Measurements from ENCODE around the gene KCNE3.
"Not testable (repeated sequence)": the region's sequence is repeated elsewhere in the genome, so short reads cannot be mapped to it uniquely, and the experiment has no call there.

The KCNE3 gene

DNA sequence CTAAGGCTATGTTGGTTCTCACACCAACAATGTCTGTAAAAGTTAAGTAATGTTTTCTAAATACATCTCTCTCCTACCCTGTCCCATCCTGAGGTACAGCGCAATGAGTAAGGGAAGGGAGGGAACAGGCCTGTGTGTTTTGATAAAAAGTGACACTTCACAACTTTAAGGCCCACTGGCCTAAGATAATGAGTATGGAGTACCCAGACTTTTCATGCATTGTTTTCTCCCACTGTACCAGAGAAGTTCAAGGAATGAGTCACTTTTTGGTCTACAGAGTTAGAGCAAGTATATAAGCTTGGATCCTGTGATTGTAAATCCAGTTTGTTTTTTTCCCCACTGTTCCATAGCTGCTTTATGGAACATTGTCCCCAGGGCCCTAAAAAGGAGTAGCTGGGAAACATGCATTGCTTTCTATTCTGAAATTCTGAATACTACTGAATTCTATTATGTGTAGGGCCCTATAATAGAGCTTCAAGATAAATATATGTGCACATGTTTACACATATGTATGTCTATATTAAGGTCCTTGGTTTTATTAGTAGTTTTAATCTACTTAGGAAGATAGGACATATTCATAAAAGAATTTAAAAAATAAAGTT lies 29.8 kb downstream of the KCNE3 start:
- no peak for DNase-seq

DNA sequence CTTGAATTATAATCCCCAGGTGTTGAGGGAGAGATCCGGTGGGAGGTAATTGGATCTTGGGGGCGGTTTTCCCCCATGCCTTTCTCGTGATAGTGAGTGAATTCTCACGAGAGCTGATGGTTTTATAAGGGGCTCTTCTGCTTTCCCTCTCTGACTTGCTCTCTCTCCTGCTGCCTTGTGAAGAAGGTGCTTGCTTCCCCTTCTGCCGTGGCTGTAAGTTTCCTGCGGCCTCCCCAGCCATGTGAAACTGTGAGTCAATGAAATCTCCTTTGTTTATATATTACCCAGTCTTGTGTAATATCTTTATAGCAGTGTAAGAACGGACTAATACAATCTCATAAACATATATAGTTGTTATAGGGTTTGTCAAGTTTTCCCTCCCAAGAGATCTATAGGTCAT lies 32.8 kb downstream of the KCNE3 start:
- no peak for DNase-seq

DNA sequence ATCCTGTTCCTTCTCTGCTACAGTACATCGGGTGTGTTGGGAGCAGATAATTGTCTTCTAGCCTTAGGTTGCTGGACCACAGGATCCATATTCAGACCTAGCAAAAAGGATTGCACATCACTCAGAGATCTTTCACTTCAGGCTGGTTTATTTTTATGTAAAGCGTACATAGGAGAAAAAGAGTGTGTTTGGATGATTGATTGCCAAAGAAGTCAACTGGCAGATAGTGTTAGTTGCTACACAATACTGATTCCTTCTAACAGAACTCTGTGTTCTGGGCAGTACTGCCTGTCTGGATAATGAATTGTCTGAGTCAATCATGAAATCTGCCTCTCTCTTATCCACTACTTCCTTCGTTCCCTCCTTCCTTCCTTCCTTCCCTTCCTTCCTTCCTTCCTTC lies 38.1 kb downstream of the KCNE3 start:
- DNase-seq, result no peak

DNA sequence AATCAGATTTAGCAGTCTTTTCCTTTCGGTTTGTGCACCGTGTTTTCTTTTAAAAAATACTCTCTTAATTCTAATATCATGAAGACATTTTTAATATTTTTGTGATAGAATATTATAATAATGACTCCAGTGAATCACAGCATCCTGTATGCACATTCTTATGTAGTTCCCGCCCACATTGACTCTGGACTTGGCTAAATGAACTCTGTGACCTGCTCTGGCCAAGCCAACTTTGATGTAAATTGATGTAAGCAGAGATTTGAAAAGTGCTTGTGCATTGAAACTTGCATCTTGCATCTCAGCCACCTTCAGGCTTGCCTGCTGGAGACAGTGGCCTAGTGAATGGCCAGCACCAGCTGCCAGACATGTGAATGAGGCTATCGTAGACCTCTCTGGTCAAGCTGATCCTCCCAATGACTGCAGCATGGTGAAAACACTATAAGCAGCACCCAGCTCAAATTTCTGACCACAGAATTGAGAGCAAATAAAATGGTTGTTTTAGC lies 39.9 kb downstream of the KCNE3 start:
- DNase-seq, result no peak

DNA sequence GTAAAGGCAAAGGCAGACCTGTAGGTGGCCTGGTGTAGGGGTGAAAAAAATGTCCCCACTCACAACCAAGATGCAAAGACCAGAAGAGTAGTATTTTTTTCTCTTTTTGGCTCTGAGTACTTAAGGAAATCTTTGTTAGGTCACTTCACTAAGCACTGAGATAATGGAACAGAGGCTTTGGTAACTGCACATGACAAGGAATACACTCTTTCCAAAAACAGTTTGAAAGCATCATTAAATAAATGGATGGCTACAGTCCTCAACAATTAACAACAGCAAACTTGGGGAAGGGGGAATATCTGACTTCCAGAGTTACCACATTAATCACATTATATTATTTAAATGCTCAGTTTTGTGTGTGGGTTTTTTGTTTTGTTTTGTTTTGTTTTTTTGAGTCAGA lies 42.2 kb downstream of the KCNE3 start:
- DNase-seq, result no peak

DNA sequence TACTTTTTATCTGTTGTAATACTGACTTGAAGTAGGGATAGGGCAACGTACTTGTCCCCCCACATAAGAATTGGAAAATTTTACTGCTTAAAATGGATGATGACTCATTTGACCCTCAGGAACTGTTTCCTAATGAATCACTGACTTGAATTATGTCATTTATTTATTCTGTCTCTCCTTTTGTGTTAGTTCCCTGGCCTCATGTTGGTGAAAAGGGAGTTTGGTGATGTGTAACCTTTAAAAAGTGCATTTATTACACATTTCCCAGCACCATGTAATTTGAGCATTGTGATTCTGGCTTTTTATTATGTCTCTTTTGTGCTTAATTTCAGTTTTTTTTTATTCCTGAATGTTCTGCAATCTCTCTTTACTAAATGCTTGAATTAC lies 48.8 kb downstream of the KCNE3 start:
- DNase-seq, result no peak

DNA sequence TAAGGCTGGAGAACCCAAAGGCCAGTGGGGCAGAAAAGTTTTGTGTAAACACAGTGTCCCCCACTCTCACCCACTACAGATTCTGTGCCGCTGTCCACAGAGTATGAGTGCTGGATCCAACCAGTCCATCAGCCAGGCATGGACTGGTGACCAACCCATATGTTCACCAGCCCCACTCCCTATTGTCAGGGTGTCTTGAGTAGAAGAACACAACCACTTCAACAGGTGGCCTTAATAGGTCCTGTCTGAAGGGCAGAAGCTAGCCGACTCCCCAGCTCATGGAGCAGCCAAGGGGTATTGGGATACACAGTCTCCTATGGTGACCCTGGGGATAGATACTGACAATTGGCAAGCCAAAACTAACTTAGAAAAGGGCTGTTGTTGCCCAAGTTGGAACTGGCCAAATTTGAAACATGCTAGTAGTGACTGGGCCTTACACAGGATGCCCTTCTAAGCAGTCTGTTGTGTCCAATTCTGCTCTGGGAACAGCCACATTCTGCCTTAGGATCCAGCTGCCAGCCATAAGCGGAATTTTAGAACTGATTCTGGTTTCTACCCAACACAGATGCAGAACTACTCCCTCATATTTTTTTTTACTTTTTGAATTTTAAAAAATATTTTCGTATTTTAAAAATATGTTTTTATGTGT lies 49.4 kb downstream of the KCNE3 start:
- DNase-seq, result no peak

DNA sequence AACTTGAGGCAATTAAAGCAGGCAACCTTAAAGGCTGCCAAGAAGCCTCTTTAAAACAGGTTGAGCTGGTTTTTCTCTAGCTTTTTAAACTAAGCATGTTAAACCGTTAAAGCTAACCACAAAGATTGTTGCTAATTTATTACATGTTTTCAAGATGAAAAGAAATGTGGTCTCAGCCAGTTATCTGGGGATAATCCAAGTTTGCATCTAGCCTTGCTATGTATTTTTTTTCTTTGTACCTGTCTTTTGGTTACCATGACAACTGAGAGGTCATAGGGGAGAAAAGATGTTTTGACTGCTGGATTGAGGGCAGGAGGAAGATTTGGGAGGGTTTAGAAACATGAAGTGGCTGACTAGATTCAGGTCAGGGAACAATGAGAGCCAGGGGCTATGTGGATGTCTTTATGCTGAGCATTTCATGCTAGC lies 50.0 kb downstream of the KCNE3 start:
- DNase-seq, result no peak

DNA sequence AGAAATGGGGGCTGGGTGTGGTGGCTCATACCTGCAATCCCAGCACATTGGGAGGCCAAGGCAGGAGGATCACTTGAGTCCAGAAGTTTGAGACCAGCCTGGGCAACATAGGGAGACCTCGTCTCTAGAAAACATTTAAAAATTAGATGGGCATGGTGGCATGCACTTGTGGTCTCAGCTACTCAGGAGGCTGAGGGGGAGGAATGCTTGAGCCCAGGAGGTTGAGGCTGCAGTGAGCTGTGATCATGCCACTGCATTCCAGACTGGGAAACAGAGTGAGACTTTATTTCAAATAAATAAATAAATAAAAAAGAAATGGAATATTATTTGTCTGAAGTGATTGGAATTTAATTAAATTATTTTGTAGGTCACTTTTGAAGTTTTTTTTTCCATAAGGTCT lies 50.4 kb downstream of the KCNE3 start:
- DNase-seq, result not testable (repeated sequence)

DNA sequence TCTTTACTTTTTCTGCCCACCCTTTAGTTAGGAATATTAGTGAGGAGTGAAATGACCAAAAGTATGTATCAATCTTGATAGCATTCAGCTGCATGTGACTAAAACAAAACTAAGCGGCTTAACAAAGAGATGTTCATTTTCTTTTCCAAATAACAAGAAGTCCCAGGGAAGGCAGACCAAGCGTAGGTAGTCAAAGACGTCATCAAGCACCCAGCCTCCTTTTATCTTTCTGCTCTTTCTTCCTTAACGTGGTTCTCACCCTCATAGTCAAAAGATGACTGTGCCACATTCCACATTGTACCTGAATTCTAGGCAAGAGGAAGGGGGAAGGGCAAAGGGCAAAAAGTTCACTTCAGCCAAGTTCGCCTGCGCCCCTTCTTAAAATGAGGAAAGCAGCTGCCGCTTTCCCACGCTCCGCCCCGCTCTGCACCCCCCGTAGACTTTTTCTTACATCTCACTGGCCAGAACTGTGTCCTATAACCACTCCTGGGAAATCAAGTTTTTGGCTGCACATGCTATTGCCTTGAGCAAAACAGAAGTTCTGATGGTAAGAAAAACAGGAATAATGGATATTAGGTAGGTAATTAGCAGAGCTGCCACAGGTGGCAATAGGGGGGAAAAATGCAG lies 54.5 kb downstream of the KCNE3 start:
- no peak for DNase-seq

DNA sequence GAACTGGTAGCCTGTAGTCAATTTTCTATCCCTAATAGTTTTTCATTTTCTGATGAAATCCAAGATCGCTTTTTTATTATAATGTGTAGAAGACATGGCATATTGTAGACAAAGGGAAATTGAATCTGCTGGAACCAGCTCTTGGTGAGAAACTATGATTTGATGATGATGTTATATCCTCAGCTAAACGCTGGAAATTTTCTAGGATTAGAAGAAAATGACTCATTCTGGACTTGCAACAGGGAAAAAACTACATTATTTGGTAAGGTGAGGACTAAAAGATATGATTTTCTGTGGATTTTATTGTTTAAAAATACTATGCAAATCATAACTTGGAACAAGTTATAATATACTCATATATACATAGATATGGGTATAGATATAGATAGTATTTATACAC lies 55.0 kb downstream of the KCNE3 start:
- DNase-seq, result no peak

DNA sequence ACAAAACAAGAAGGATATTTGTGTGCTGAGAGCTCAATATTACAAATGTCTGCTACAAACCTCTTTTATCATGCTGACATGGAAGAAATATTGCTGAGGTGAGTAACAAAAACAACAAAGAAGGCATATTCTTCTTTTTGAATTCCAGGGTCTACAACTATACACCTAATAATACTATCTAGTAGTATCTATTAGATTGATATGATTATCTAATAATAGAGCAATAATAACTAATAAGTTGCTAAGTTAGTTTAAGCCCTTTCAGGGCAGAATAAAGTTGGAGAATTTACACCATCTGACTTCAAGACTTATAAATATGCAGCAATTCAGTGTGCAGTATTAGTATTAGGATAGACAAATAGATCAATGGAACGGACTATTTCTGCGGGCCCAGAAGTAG lies 57.7 kb downstream of the KCNE3 start:
- no peak for DNase-seq
